A549 (cell line): Measurements from ENCODE around the gene SDHAF4.
"Not testable (repeated sequence)": the region's sequence is repeated elsewhere in the genome, so short reads cannot be mapped to it uniquely, and the experiment has no call there.

ENCODE experiments used
- CEBPB ChIP-seq, 2 experiments: fragments of >200 bp in 1 of 2; sonication (Bioruptor Twin) in 1 of 2; formaldehyde crosslinking in 1 of 2; IDR thresholded peaks; 2 replicates each; pipeline ENCODE4 v1.6.1; 2012 to 2016
- CTCF ChIP-seq: fragments of >200 bp; sonication (Bioruptor Twin); formaldehyde crosslinking; IDR thresholded peaks from 3 replicates; pipeline ENCODE4 v1.5.1; 2016
- MAX ChIP-seq: IDR thresholded peaks from 2 replicates; pipeline ENCODE4 v1.6.1; 2012

GRCh38 chr6:70609181-70609580 lies 42.5 kb downstream of the SDHAF4 start:
- not testable (repeated sequence) for TF ChIP-seq CTCF; CEBPB (IDR thresholded peaks at IDR 0.05); MAX
